Measurements from ENCODE around the gene SERPINE3.

The SERPINE3 gene

GRCh38 chr13:51305271-51305967 is 34.1 kb upstream of the SERPINE3 start:
- H3K4me3 ChIP-seq (replicated peaks; ENCODE audit: low read depth, low read length) = no peak overlapping the region
- no peak for TF ChIP-seq CTCF (IDR thresholded peaks at IDR 0.05; ENCODE audit: low read depth, low read length, missing control alignments)
- no peak for DNase-seq (ENCODE audit: extremely low read depth, low read depth)

GRCh38 chr13:51308781-51309180 is 30.7 kb upstream of the SERPINE3 start:
- TF ChIP-seq CTCF (IDR thresholded peaks at IDR 0.05; ENCODE audit: low read depth, low read length, missing control alignments) = no peak
- DNase-seq (ENCODE audit: extremely low read depth, low read depth) = no peak
- H3K4me3 ChIP-seq (replicated peaks; ENCODE audit: low read depth, low read length) = no peak overlapping the region

- no peak for TF ChIP-seq CTCF (IDR thresholded peaks at IDR 0.05; ENCODE audit: low read depth, low read length, missing control alignments)
- no peak for DNase-seq (ENCODE audit: extremely low read depth, low read depth)
- H3K4me3 ChIP-seq (replicated peaks; ENCODE audit: low read depth, low read length) = no peak overlapping the region
Measured at GRCh38 chr13:51311231-51311630, 28.3 kb upstream of the SERPINE3 start.

- no peak overlapping the region for H3K4me3 ChIP-seq (replicated peaks; ENCODE audit: low read depth, low read length)
- DNase-seq (ENCODE audit: extremely low read depth, low read depth) = no peak
- TF ChIP-seq CTCF (IDR thresholded peaks at IDR 0.05; ENCODE audit: low read depth, low read length, missing control alignments) = no peak
Measured at GRCh38 chr13:51311957-51312520, 27.5 kb upstream of the SERPINE3 start.

GRCh38 chr13:51313619-51314018 is 25.9 kb upstream of the SERPINE3 start:
- no peak for DNase-seq (ENCODE audit: extremely low read depth, low read depth)
- no peak overlapping the region for H3K4me3 ChIP-seq (replicated peaks; ENCODE audit: low read depth, low read length)
- no peak for TF ChIP-seq CTCF (IDR thresholded peaks at IDR 0.05; ENCODE audit: low read depth, low read length, missing control alignments)

- TF ChIP-seq CTCF (IDR thresholded peaks at IDR 0.05; ENCODE audit: low read depth, low read length, missing control alignments) = no peak
Measured at GRCh38 chr13:51317262-51317661, 22.2 kb upstream of the SERPINE3 start.

More at GRCh38 chr13:51317262-51317661, 22.2 kb upstream of the SERPINE3 start:
- no peak overlapping the region for H3K4me3 ChIP-seq (replicated peaks; ENCODE audit: low read depth, low read length)
- no peak for DNase-seq (ENCODE audit: extremely low read depth, low read depth)
